NCI-H2196 treated with DMSO at 0.1 percent for 48 hours (cell line): ENCODE data around the gene DYSF.

Experiments used
- DNase-seq: peaks from one replicate; lab custom pipeline; 2025; ENCODE audit not compliant: unreplicated experiment; lab: John Stamatoyannopoulos, UW

The DYSF gene

GRCh38 chr2:71547616-71548285 is 94.4 kb downstream of the DYSF start:
- no peak for DNase-seq

DNA sequence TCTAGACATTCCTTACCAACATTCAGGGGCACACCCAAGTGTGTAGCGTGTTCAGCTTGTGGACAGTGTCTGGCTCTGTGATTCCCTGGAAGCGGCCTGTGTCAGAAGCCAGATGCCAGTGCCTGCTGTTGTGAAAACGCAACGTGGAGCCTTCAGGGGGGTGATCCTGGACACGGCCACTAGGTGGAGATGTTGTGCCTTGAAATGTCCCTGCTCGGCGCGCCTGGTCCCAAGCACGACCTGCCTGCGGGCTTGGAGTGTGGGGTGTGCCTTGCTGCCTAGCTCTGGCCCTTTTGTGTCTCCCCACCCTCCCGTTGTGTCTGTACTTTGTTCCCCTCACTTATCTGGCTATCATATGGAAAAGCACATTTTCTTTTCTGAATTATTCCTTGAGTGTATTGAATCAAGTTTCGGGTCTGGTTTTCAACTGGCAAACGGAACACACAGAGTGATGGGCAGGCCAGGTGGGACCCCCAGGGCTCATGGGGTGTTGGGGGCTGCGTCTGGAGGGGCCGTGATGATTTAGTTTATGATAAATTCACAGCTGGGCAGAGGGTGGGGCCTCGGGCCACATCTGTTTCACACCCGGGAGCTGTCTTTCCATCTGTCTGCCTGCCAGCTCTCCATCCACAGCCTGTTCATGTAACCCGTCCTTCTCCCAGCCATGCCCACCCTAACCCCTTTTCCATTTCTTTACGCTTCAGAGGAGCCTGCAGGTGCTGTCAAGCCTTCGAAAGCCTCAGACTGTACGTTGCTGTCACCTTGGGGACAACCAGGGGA is 95.5 kb downstream of the DYSF start:
- DNase-seq = no peak

GRCh38 chr2:71550801-71551630 is 97.7 kb downstream of the DYSF start:
- no peak for DNase-seq

DNA sequence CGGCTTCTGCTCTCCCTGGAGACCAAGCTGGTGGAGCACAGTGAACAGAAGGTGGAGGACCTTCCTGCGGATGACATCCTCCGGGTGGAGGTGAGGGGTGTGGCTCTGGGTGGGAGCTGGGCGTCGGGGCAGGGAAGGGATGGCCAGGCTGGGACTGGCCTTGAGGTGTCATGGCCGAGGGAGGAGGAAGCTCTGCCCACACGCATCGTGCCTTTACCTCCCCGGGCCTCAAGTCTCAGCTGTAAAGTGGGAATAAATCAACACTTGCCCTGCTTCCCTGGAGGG is 98.2 kb downstream of the DYSF start:
- no peak for DNase-seq

- DNase-seq = no peak
Observed at GRCh38 chr2:71552356-71552755, 99.0 kb downstream of the DYSF start.

GRCh38 chr2:71552861-71553301 is 99.5 kb downstream of the DYSF start:
- DNase-seq = no peak

DNA sequence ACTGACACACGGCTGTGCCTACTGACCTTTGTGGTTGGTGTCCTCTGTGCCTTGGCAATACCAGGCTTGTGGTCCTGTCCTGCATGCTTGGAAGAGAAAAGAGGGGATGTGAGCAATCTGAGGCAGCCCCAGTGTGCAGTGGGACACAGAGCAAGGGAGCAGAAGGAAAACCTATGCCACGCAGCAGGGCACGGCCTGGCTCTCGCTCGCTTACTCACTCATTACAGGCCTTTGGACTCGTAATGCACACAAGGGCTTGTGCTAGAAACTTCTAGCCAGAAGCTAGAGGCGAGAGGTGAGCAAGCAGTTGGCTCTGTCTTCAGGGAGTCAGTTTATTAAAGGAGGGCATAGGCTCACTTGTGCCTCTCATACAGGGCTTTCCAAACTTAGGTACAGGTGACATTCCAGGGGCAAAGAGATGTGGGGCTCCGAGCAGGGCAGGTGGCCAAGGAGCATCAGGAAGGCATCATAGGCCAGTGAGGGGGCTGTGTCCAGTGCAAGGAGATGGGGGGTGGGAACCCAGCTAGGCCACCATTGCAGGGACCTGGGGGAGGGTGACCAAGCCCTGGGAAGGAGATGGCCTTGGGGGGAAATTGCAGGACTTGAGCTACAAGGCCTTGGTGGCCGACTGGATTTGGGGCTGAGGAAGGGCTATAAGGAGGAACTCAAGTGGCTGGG is 100.8 kb downstream of the DYSF start:
- DNase-seq = no peak

DNA sequence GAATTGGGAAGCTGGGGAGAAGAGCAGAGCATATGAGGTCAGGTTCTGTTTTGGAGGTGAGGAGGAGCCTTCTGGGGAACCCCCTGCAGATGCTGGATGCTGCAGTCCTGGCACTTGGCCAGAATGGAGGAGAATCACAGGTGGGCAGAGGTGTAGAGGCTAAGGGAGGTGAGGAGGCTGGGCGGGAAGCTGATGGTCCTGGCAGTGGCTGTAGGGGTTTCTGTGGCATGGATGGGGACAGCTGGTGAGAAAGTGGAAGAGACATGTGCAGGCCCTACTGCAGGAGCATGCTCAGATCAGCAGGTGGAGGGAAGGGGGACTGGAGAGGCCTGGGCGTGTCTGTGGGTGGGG is 101.3 kb downstream of the DYSF start:
- DNase-seq = no peak

DNA sequence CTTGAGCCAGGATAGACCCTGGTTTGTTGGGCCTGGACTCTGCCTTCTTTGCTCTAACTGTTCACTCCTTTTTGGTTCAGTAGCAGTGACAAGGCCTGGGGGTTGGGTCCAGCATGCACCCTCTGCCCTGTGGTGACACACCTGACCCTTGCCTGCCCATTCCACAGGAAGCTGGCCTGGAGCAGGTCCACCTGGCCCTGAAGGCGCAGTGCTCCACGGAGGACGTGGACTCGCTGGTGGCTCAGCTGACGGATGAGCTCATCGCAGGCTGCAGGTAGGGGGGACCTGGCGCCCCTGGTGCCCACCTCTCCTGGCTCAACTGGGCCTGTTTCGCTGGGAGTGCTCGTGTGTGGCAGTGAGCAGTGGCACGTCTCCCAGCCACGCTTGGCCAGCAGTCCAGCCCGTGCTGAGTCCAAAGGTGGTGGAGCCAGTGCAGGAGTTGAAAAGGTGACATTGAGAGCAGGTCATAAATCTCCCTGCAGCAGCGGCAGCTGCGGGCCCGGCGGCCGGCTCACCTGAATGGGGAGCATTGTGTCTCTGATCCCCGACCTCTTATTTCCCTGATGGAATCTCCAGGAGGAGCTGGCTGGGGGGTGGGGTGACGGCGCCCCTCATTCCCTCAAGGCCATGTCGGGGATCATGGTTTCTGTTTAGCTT is 102.6 kb downstream of the DYSF start:
- no peak for DNase-seq

GRCh38 chr2:71556692-71557250 is 103.4 kb downstream of the DYSF start:
- DNase-seq = no peak

GRCh38 chr2:71557321-71557720 is 104.0 kb downstream of the DYSF start:
- DNase-seq = no peak

DNA sequence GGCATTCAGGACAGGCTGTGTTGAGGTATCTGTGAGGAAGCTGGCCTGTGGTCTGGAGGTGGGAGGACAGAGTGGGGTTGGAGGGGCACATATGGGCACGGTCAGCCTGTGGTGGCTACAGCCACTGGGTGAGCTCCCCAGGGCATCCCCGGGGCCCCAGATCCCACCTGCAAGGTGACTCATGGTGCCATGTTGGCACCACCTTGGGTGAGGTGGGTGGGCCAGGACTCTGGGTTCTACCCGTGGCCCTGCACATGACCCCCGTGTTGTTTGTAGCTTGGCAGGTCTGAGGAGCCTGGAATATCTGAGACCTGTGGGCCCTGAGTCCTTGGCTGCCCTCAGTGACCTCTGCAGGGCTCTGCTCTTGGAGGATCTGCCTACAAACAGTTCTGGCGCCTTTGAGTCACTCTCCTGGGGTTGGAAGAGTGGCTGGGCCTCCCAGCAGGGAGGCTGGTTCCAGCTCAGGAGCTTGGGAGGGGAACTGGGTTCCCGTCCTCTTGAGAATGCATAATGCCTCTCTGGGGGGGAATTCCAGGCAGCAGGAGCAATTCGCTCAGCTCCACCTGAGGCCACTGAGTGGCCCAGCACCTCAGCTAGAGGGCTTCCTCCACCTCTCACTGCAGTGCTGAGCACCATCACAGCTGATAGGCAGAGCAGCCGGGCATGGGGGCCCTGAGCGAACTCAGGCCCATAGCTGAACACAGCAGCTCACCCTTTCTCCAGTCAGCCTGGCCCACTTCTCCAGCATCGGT is 105.1 kb downstream of the DYSF start:
- no peak for DNase-seq

DNA sequence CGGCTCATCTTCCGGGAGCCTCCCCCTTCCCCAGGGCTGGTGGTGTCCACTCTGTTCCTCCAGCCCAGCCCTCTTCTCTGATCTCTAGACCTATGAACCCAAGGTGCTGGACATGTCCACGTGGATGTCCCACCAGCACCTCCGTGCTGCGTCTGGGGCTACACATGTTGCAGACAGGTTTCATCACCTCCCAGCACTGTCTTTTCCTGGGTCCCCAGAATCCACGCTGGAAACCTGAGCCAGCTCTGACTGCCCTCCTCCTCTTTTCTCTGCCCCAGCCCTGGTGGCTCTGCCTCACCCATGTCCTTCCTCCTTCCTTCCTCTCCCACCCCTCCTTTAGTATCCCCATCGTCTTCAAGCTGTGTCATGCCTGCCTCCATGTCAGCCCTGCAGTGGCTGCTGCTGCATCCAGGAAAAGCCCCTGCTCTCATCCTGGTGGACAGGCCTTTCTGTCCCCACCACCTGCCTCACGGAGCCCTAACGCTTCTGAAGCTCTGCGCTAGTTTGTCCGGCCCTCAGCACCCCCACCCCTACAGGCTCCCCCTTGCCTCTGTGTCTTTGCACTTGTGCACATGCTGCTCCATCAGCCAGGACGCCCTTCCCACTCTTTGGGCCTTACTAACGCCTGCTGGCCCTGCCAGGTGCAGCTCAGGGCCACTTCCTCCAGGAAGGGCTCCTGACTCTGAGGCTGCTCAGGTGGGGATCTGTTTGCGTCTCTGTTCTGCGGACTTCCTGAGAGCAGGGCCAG is 105.9 kb downstream of the DYSF start:
- DNase-seq = no peak

DNA sequence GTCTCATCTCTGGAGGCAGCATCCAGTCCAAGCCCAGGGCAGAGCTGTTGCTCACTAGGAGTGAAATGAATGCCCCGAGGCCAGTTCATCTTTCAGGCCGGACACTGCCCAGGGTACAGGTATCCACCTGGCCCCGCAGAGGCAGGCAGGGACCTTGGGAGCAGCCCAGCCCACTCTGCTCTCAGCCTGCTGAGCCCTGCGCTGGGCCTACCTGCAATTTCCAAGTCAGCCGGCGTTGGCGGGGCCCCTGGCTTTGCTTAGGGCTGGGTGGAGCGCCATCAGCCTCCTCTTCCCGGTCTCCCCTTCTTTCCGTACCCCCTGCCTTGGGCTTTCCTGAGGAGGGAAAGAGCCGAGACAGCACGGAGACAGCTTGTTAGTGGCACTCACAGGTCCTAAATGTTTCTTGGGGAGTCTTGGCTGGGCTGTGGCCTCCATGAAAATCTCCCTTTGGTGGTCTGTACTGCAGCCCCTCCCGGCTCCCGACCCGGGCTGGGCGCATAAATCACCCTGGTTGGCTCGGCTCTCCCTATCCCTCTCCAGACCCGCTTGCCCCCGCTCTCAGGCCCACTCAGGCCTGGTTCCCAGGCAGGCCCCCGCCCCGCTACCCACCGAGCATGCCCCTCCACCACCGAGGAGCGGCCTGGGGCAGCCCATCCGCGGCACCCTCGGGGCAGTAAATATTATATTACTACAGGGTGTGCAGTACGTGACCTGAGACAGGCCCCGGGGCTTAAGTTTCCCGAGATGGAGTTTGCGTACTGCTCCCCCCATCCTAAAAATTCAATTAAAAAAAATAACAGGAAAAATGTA is 106.7 kb downstream of the DYSF start:
- no peak for DNase-seq

DNA sequence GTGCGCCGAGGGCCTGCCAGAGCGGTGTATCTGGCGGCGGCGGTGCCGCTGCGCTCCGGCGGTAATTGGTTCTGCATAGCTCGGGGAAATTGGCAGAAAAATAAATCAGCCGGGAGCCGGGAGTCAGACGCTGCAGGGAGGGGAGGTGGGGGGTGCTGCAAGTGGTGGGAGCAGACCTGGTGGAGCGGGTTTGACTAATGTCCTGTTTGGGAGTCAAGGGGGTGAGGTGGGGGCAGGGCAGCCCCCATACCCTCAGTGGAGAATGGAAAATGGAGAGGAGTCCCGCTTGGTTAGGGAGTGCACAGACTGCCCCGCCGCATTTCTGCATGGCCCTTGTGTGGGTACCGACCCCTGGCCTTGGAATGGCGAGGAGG is 107.3 kb downstream of the DYSF start:
- no peak for DNase-seq

- DNase-seq = no peak
Observed at GRCh38 chr2:71561441-71562267, 108.3 kb downstream of the DYSF start.

DNA sequence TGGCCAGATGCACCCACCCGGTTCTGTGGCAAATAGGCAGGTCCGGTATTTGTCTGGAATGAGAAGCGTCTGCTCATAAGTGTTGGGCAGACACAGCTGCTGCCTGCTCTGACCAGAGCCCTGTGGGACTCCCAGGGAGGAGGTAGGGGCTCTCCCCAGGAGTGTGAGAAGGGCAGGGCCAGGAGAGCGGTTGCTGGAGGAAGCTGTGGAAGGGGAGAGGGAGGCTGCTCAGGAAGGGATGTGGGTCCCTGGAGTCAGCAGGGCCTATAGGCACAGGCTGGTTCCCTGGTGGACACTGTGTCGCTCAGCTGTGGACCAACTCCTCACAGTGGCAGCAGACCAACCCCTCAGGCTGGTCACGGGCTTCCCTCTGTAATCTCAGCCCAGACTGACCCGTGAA is 109.2 kb downstream of the DYSF start:
- DNase-seq = no peak

GRCh38 chr2:71563872-71564271 is 110.5 kb downstream of the DYSF start:
- no peak for DNase-seq
